ENCODE results near the gene CDCA4. TPM values are rescaled to one million over a fixed set of nuclear protein-coding genes. Genes with fewer than 3 reads are reported as not detected.

Gene CDCA4
- total RNA-seq, 1 donor from 2014 or later: 4.1 TPM

GRCh38 chr14:104972301-104973134 is 48.4 kb downstream of the CDCA4 start:
- ATAC-seq (peak; percentile 70), DNase-seq (peak; percentile 88)
- Histone ChIP-seq H3K4me1 (peaks cover 81% of the 10 kb centered on the region), H3K36me3 (no peaks in the 10 kb centered on the region), H3K4me3 (no peak overlapping the region), H3K27ac (peak overlapping the region; percentile 91), H3K27me3 (peaks cover 3% of the 10 kb centered on the region), H3K9me3 (no peaks in the 10 kb centered on the region)
- no peak for TF ChIP-seq CTCF (IDR thresholded peaks at IDR 0.05)
- intact Hi-C loops (cut with DNase I): no loop called here

GRCh38 chr14:104971447-104972240 is 49.2 kb downstream of the CDCA4 start:
- H3K9me3 ChIP-seq: no peaks in the 10 kb centered on the region
- intact Hi-C loops (cut with DNase I): no loop called here
- peaks cover 81% of the 10 kb centered on the region for H3K4me1 ChIP-seq
- no peak for TF ChIP-seq CTCF (IDR thresholded peaks at IDR 0.05)
- DNase-seq (no peak), ATAC-seq (no peak)
- peaks cover 10% of the 10 kb centered on the region for H3K27me3 ChIP-seq
- H3K27ac ChIP-seq: peak overlapping the region; percentile 91
- no peak overlapping the region for H3K4me3 ChIP-seq
- no peaks in the 10 kb centered on the region for H3K36me3 ChIP-seq

GRCh38 chr14:104970231-104971068 is 50.4 kb downstream of the CDCA4 start:
- Histone ChIP-seq H3K27ac (peak overlapping the region; percentile 91), H3K4me1 (peaks cover 69% of the 10 kb centered on the region), H3K36me3 (no peaks in the 10 kb centered on the region), H3K27me3 (peaks cover 10% of the 10 kb centered on the region), H3K9me3 (no peaks in the 10 kb centered on the region), H3K4me3 (peak overlapping the region; percentile 2)
- intact Hi-C loops (cut with DNase I): no loop called here
- no peak for TF ChIP-seq CTCF (IDR thresholded peaks at IDR 0.05)
- no peak for ATAC-seq
- no peak for DNase-seq

GRCh38 chr14:104969741-104970230 is 51.1 kb downstream of the CDCA4 start:
- intact Hi-C loops (cut with DNase I): loop anchor here (5.0 kb wide), 1 partner anchor 73 kb away; no protein-coding TSS in a partner anchor
- ATAC-seq: no peak
- Histone ChIP-seq H3K4me1 (peaks cover 63% of the 10 kb centered on the region), H3K27me3 (peaks cover 10% of the 10 kb centered on the region), H3K27ac (no peak overlapping the region), H3K9me3 (no peaks in the 10 kb centered on the region), H3K4me3 (peak overlapping the region; percentile 2), H3K36me3 (no peaks in the 10 kb centered on the region)
- DNase-seq: no peak
- TF ChIP-seq CTCF (IDR thresholded peaks at IDR 0.05): no peak
